Loucy (cell line): Measurements from ENCODE around the gene RSPO1.

ENCODE experiments used
- H2AFZ ChIP-seq: fragments of 200-600 bp; sonication (generic); 2 replicates; pipeline ENCODE4 v1.6.0; 2016; ENCODE audit warnings: antibody characterized with exemption, mild to moderate bottlenecking, low read length, moderate library complexity
- H3F3A ChIP-seq: fragments of 200-600 bp; 2 replicates; pipeline ENCODE4 v1.6.0; 2016; ENCODE audit warnings: antibody characterized with exemption, low read depth, mild to moderate bottlenecking
- H3K27me3 ChIP-seq: fragments of 200-600 bp; sonication (generic); 2 replicates; pipeline ENCODE4 v1.6.1; 2014; ENCODE audit warnings: low read length, mild to moderate bottlenecking; ENCODE audit not compliant: insufficient read depth, poor library complexity, severe bottlenecking
- H3K36me3 ChIP-seq: fragments of 200-600 bp; sonication (generic); 2 replicates; pipeline ENCODE4 v1.6.1; 2016; ENCODE audit warnings: low read length; ENCODE audit not compliant: insufficient read depth
- H3K4me1 ChIP-seq: fragments of 200-600 bp; sonication (generic); 2 replicates; pipeline ENCODE4 v1.5.1; 2014; ENCODE audit warnings: low read length, mild to moderate bottlenecking; ENCODE audit not compliant: insufficient read depth, poor library complexity, severe bottlenecking
- H3K4me2 ChIP-seq: fragments of 200-600 bp; sonication (generic); 2 replicates; pipeline ENCODE4 v1.6.0; 2014; ENCODE audit warnings: antibody characterized with exemption, low read length, low read depth, mild to moderate bottlenecking; ENCODE audit not compliant: poor library complexity, severe bottlenecking
- H3K4me3 ChIP-seq: fragments of 200-600 bp; sonication (generic); 2 replicates; pipeline ENCODE4 v1.5.1; 2014; ENCODE audit warnings: low read length, mild to moderate bottlenecking, mixed read lengths; ENCODE audit not compliant: poor library complexity, severe bottlenecking
- H3K79me2 ChIP-seq: fragments of 200-600 bp; sonication (generic); 2 replicates; pipeline ENCODE4 v1.6.1; 2014; ENCODE audit warnings: low read length; ENCODE audit not compliant: insufficient read depth
- H3K9ac ChIP-seq: fragments of 200-600 bp; sonication (generic); 2 replicates; pipeline ENCODE4 v1.6.0; 2014; ENCODE audit warnings: mild to moderate bottlenecking, low read depth, low read length, moderate library complexity; ENCODE audit not compliant: poor library complexity, severe bottlenecking
- H3K9me2 ChIP-seq: fragments of 200-600 bp; sonication (generic); replicated peaks from 2 replicates; pipeline ENCODE4 v1.6.1; 2016; ENCODE audit warnings: low read depth, low read length, mixed read lengths
- H3K9me3 ChIP-seq: fragments of 200-600 bp; sonication (generic); 2 replicates; pipeline ENCODE4 v1.6.1; 2014; ENCODE audit warnings: mild to moderate bottlenecking, antibody characterized with exemption, low read length, low read depth; ENCODE audit not compliant: insufficient read depth
- H4K20me1 ChIP-seq: fragments of 200-600 bp; sonication (generic); 2 replicates; pipeline ENCODE4 v1.6.0; 2014; ENCODE audit warnings: antibody characterized with exemption, low read length, mild to moderate bottlenecking; ENCODE audit not compliant: insufficient read depth, poor library complexity, severe bottlenecking
- EZH2phosphoT487 ChIP-seq: fragments of 200-600 bp; IDR thresholded peaks from 2 replicates; pipeline ENCODE4 v1.6.1; 2018; ENCODE audit warnings: antibody characterized with exemption, mild to moderate bottlenecking, moderate library complexity, borderline replicate concordance
- TF ChIP-seq, protein P1 (sequence below): fragments of 200-600 bp; sonication (generic); conservative IDR thresholded peaks from 2 replicates; pipeline ENCODE4 v1.5.1; 2014; ENCODE audit warnings: mild to moderate bottlenecking, antibody characterized with exemption, low read length

Gene RSPO1

DNA sequence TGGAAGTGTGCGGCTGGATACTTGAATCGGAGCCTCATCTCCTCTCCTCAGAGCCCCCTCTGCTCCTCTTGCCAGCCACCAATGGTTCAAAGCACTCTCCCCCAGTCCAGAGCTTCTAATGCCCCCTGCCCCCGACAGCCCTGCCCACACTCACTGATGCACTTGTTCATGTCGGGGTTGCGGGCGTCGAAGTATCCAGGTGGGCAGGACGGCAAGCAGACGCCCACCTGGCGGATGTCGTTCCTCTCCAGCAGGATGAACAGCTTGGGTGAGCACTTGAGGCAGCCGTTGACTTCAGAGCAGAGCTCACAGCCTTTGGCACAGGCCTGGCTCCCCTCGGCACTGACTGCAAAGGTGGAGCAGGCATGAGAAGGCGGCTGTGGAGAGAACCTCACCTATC is 18.4 kb downstream of the RSPO1 start:
- Histone ChIP-seq H3K9ac (no peak overlapping the region), H3K79me2 (no peaks in the 10 kb centered on the region), H3K27me3 (no peaks in the 10 kb centered on the region), H3K9me3 (no peaks in the 10 kb centered on the region), H4K20me1 (no peaks in the 10 kb centered on the region), H3K4me1 (no peaks in the 10 kb centered on the region), H3F3A (no peaks in the 10 kb centered on the region), H3K9me2 (no peaks in the 10 kb centered on the region), H3K4me3 (no peak overlapping the region), H3K36me3 (no peaks in the 10 kb centered on the region), H3K4me2 (no peak overlapping the region), H2AFZ (no peak overlapping the region)
- no peak for TF ChIP-seq EZH2phosphoT487
- TF ChIP-seq, protein P1, sequence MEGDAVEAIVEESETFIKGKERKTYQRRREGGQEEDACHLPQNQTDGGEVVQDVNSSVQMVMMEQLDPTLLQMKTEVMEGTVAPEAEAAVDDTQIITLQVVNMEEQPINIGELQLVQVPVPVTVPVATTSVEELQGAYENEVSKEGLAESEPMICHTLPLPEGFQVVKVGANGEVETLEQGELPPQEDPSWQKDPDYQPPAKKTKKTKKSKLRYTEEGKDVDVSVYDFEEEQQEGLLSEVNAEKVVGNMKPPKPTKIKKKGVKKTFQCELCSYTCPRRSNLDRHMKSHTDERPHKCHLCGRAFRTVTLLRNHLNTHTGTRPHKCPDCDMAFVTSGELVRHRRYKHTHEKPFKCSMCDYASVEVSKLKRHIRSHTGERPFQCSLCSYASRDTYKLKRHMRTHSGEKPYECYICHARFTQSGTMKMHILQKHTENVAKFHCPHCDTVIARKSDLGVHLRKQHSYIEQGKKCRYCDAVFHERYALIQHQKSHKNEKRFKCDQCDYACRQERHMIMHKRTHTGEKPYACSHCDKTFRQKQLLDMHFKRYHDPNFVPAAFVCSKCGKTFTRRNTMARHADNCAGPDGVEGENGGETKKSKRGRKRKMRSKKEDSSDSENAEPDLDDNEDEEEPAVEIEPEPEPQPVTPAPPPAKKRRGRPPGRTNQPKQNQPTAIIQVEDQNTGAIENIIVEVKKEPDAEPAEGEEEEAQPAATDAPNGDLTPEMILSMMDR, result no peak

- Histone ChIP-seq H3K9ac (no peak overlapping the region), H4K20me1 (no peaks in the 10 kb centered on the region), H3K36me3 (no peaks in the 10 kb centered on the region), H3K9me3 (no peaks in the 10 kb centered on the region), H3F3A (no peaks in the 10 kb centered on the region), H3K4me3 (no peak overlapping the region), H2AFZ (no peak overlapping the region), H3K27me3 (no peaks in the 10 kb centered on the region), H3K4me2 (no peak overlapping the region), H3K9me2 (no peaks in the 10 kb centered on the region), H3K4me1 (no peaks in the 10 kb centered on the region), H3K79me2 (no peaks in the 10 kb centered on the region)
- no peak for TF ChIP-seq EZH2phosphoT487
- TF ChIP-seq, protein P1, result no peak
Measured at GRCh38 chr1:37614105-37614504, 20.6 kb downstream of the RSPO1 start.

- H2AFZ ChIP-seq, result no peak overlapping the region
- H3F3A ChIP-seq, result no peaks in the 10 kb centered on the region
- no peak overlapping the region for H3K4me3 ChIP-seq
- H3K9ac ChIP-seq, result no peak overlapping the region
- no peaks in the 10 kb centered on the region for H3K9me3 ChIP-seq
- H3K36me3 ChIP-seq, result no peaks in the 10 kb centered on the region
- H3K79me2 ChIP-seq, result no peaks in the 10 kb centered on the region
- no peak overlapping the region for H3K4me2 ChIP-seq
- TF ChIP-seq, protein P1, result no peak
- TF ChIP-seq EZH2phosphoT487, result no peak
- H4K20me1 ChIP-seq, result no peaks in the 10 kb centered on the region
- no peaks in the 10 kb centered on the region for H3K9me2 ChIP-seq
- no peaks in the 10 kb centered on the region for H3K4me1 ChIP-seq
- no peaks in the 10 kb centered on the region for H3K27me3 ChIP-seq
Measured at GRCh38 chr1:37612186-37612585, 22.5 kb downstream of the RSPO1 start.
